ENCODE data around the gene MYO1A. TPM values are rescaled to one million over a fixed set of nuclear protein-coding genes. Genes with fewer than 3 reads are reported as not detected.
A peak's percentile ranks its signal among the peaks of the same experiment; 100 is the strongest.

MYO1A gene
- 1.7 TPM in 2 replicates for total RNA-seq

GRCh38 chr12:57049890-57050289, at the start of gene MYO1A:
TSS of gene MYO1A (minus strand) at chr12:57050129. CDS start at chr12:57048323, 1,806 bp downstream.
- intact Hi-C loops (cut with micrococcal nuclease) = loop anchor here (5.0 kb wide), 1 partner anchor 38 kb away; no protein-coding TSS in a partner anchor
- H3K36me3 Mint-ChIP-seq (ENCODE audit: low read depth) = peaks cover 17% of the 10 kb centered on the region
- DNase-seq = no peak
- peaks cover 34% of the 10 kb centered on the region for H3K4me1 Mint-ChIP-seq
- no peaks in the 10 kb centered on the region for H3K27me3 Mint-ChIP-seq
- H3K9me3 Mint-ChIP-seq = peaks cover 4% of the 10 kb centered on the region
- no peak within 1 kb of the TSS for H3K4me3 Mint-ChIP-seq
- H3K27ac Mint-ChIP-seq = no peak within 1 kb of the TSS

- intact Hi-C loops (cut with micrococcal nuclease) = no loop called here
- DNase-seq = no peak
- Mint-ChIP-seq H3K9me3 (no peaks in the 10 kb centered on the region), H3K27me3 (no peaks in the 10 kb centered on the region), H3K27ac (peak overlapping the region; percentile 43), H3K4me3 (no peak overlapping the region), H3K36me3 (ENCODE audit: low read depth) (peaks cover 74% of the 10 kb centered on the region), H3K4me1 (peaks cover 37% of the 10 kb centered on the region)
Observed at GRCh38 chr12:57099047-57099714, 49.3 kb upstream of the MYO1A start.

- Mint-ChIP-seq H3K27ac (no peak overlapping the region), H3K36me3 (ENCODE audit: low read depth) (peaks cover 71% of the 10 kb centered on the region), H3K4me3 (no peak overlapping the region), H3K4me1 (peaks cover 38% of the 10 kb centered on the region), H3K27me3 (no peaks in the 10 kb centered on the region), H3K9me3 (no peaks in the 10 kb centered on the region)
- intact Hi-C loops (cut with micrococcal nuclease) = no loop called here
- DNase-seq = no peak
Observed at GRCh38 chr12:57098546-57098945, 48.6 kb upstream of the MYO1A start.

- peaks cover 48% of the 10 kb centered on the region for H3K4me1 Mint-ChIP-seq
Observed at GRCh38 chr12:57097554-57097835, 47.6 kb upstream of the MYO1A start.

GRCh38 chr12:57096748-57097553, 47.0 kb upstream of the MYO1A start:
- Mint-ChIP-seq H3K27me3 (no peaks in the 10 kb centered on the region), H3K27ac (peak overlapping the region; percentile 77), H3K4me3 (no peak overlapping the region), H3K9me3 (no peaks in the 10 kb centered on the region), H3K36me3 (ENCODE audit: low read depth) (peaks cover 73% of the 10 kb centered on the region), H3K4me1 (peaks cover 50% of the 10 kb centered on the region)
- intact Hi-C loops (cut with micrococcal nuclease) = no loop called here
- no peak for DNase-seq

More at GRCh38 chr12:57097554-57097835, 47.6 kb upstream of the MYO1A start:
- H3K36me3 Mint-ChIP-seq (ENCODE audit: low read depth) = peaks cover 73% of the 10 kb centered on the region
- no peak overlapping the region for H3K4me3 Mint-ChIP-seq
- H3K9me3 Mint-ChIP-seq = no peaks in the 10 kb centered on the region
- no peak for DNase-seq
- no peaks in the 10 kb centered on the region for H3K27me3 Mint-ChIP-seq
- intact Hi-C loops (cut with micrococcal nuclease) = no loop called here
- no peak overlapping the region for H3K27ac Mint-ChIP-seq

GRCh38 chr12:57096099-57096572, 46.2 kb upstream of the MYO1A start:
- H3K9me3 Mint-ChIP-seq = no peaks in the 10 kb centered on the region
- H3K27me3 Mint-ChIP-seq = no peaks in the 10 kb centered on the region
- H3K4me1 Mint-ChIP-seq = peaks cover 56% of the 10 kb centered on the region
- no peak for DNase-seq
- peak overlapping the region; percentile 77 for H3K27ac Mint-ChIP-seq
- intact Hi-C loops (cut with micrococcal nuclease) = no loop called here
- H3K36me3 Mint-ChIP-seq (ENCODE audit: low read depth) = peaks cover 75% of the 10 kb centered on the region
- no peak overlapping the region for H3K4me3 Mint-ChIP-seq

GRCh38 chr12:57095440-57095839, 45.5 kb upstream of the MYO1A start:
- Mint-ChIP-seq H3K27ac (peak overlapping the region; percentile 77), H3K4me1 (peaks cover 62% of the 10 kb centered on the region), H3K27me3 (no peaks in the 10 kb centered on the region), H3K4me3 (no peak overlapping the region), H3K9me3 (no peaks in the 10 kb centered on the region), H3K36me3 (ENCODE audit: low read depth) (peaks cover 81% of the 10 kb centered on the region)
- no peak for DNase-seq
- intact Hi-C loops (cut with micrococcal nuclease) = no loop called here

- H3K4me3 Mint-ChIP-seq = peak overlapping the region; percentile 96
- H3K27ac Mint-ChIP-seq = peak overlapping the region; percentile 76
- peaks cover 65% of the 10 kb centered on the region for H3K4me1 Mint-ChIP-seq
- no peak for DNase-seq
- intact Hi-C loops (cut with micrococcal nuclease) = no loop called here
- H3K27me3 Mint-ChIP-seq = no peaks in the 10 kb centered on the region
- H3K36me3 Mint-ChIP-seq (ENCODE audit: low read depth) = peaks cover 78% of the 10 kb centered on the region
- no peaks in the 10 kb centered on the region for H3K9me3 Mint-ChIP-seq
Observed at GRCh38 chr12:57094208-57095160, 44.6 kb upstream of the MYO1A start.

- H3K27me3 Mint-ChIP-seq = no peaks in the 10 kb centered on the region
- H3K9me3 Mint-ChIP-seq = no peaks in the 10 kb centered on the region
- H3K36me3 Mint-ChIP-seq (ENCODE audit: low read depth) = peaks cover 71% of the 10 kb centered on the region
- intact Hi-C loops (cut with micrococcal nuclease) = loop anchor here (1.0 to 2.0 kb wide), 2 partner anchors 15 to 24 kb away; partner anchors contain the start of gene NEMP1
- H3K4me1 Mint-ChIP-seq = peaks cover 58% of the 10 kb centered on the region
- H3K27ac Mint-ChIP-seq = peak overlapping the region; percentile 87
- DNase-seq = peak; percentile 87
- peak overlapping the region; percentile 96 for H3K4me3 Mint-ChIP-seq
Observed at GRCh38 chr12:57093415-57094207, 43.7 kb upstream of the MYO1A start.

- H3K9me3 Mint-ChIP-seq = no peaks in the 10 kb centered on the region
- peak overlapping the region; percentile 87 for H3K27ac Mint-ChIP-seq
- no peaks in the 10 kb centered on the region for H3K27me3 Mint-ChIP-seq
- peaks cover 62% of the 10 kb centered on the region for H3K4me1 Mint-ChIP-seq
- peaks cover 69% of the 10 kb centered on the region for H3K36me3 Mint-ChIP-seq (ENCODE audit: low read depth)
- H3K4me3 Mint-ChIP-seq = peak overlapping the region; percentile 96
- intact Hi-C loops (cut with micrococcal nuclease) = loop anchor here (1.0 to 2.0 kb wide), 2 partner anchors 14 to 24 kb away; partner anchors contain the start of gene NEMP1
- DNase-seq = no peak
Observed at GRCh38 chr12:57092876-57093414, 43.0 kb upstream of the MYO1A start.

GRCh38 chr12:57092529-57092862, 42.6 kb upstream of the MYO1A start:
- no peak for DNase-seq
- H3K9me3 Mint-ChIP-seq = no peaks in the 10 kb centered on the region
- peaks cover 67% of the 10 kb centered on the region for H3K36me3 Mint-ChIP-seq (ENCODE audit: low read depth)
- peak overlapping the region; percentile 96 for H3K4me3 Mint-ChIP-seq
- H3K27ac Mint-ChIP-seq = peak overlapping the region; percentile 87
- peaks cover 64% of the 10 kb centered on the region for H3K4me1 Mint-ChIP-seq
- intact Hi-C loops (cut with micrococcal nuclease) = loop anchor here (2.0 kb wide), 1 partner anchor 14 kb away; the partner anchor contains the start of gene NEMP1
- H3K27me3 Mint-ChIP-seq = no peaks in the 10 kb centered on the region

- H3K9me3 Mint-ChIP-seq = no peaks in the 10 kb centered on the region
- peaks cover 64% of the 10 kb centered on the region for H3K4me1 Mint-ChIP-seq
- H3K27me3 Mint-ChIP-seq = no peaks in the 10 kb centered on the region
- intact Hi-C loops (cut with micrococcal nuclease) = loop anchor here (2.0 kb wide), 1 partner anchor 13 kb away; the partner anchor contains the start of gene NEMP1
- peak overlapping the region; percentile 96 for H3K4me3 Mint-ChIP-seq
- DNase-seq = no peak
- peak overlapping the region; percentile 34 for H3K27ac Mint-ChIP-seq
- peaks cover 62% of the 10 kb centered on the region for H3K36me3 Mint-ChIP-seq (ENCODE audit: low read depth)
Observed at GRCh38 chr12:57091638-57092528, 42.0 kb upstream of the MYO1A start.

All from activated CD4-positive, alpha-beta T cell treated with anti-CD3 and anti-CD28 coated beads, Interleukin-2, amount 10 ng/mL, durations not matched to agents 24 days and 14 days (primary cell).